Dedifferentiated amniotic fluid mesenchymal stem cell (primary cell): Measurements from ENCODE around the gene PDSS2.
A peak's percentile ranks its signal among the peaks of the same experiment; 100 is the strongest.
"Not testable (repeated sequence)": the region's sequence is repeated elsewhere in the genome, so short reads cannot be mapped to it uniquely, and the experiment has no call there.

ENCODE experiments used
- DNase-seq: peaks from one replicate; pipeline ENCODE4 v3.0.0-alpha.2; 2016; ENCODE audit errors: extremely low spot score

The PDSS2 gene

DNA sequence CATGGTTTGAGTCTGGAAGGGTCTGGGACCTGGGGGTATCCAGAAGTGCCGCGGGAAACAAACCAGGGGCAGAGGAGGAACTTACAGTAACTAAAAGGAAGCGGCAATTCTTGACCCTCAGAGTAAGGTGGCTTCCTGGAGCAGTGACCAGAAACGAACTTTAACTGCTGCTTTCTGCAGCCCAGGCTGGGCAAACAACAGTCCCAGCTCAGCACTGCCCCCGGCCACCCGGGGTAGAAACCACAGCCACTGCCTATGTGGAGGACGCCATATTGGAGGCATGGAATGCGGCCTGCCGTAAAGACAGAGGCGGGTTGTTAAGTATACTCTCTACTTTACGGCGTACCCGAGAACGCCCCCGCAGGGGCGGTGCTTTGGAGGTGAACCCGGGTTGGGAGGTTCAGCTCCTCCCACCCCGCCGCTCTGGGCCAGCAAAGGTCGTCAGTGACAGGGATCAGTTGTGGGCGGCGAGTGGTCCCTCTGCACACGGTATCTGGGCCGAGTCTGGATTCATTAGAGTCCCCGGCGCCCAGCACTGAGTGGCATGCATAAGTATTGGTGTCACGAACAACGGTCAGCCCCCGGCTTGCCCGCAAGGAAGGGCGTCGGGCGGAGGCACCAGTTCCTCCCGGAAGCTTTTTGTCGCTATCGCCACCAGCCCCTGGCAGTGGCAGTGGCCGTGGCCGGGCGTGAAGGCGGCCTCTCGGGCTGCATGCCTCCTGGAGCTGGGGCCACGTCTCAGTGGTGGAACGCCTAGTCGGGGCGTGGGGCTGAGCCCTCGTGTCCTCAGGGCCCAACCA lies at the start of gene PDSS2:
TSS of gene PDSS2 (minus strand) at position 282 of the 800 bp plus-strand sequence. CDS start at position 3, 279 bp downstream.
- peak; percentile 97 for DNase-seq

GRCh38 chr6:107506145-107506544 lies 46.8 kb upstream of the PDSS2 start:
- no peak for DNase-seq

GRCh38 chr6:107504270-107505026 lies 45.1 kb upstream of the PDSS2 start:
- no peak for DNase-seq

GRCh38 chr6:107496892-107497684 lies 37.7 kb upstream of the PDSS2 start:
- no peak for DNase-seq

DNA sequence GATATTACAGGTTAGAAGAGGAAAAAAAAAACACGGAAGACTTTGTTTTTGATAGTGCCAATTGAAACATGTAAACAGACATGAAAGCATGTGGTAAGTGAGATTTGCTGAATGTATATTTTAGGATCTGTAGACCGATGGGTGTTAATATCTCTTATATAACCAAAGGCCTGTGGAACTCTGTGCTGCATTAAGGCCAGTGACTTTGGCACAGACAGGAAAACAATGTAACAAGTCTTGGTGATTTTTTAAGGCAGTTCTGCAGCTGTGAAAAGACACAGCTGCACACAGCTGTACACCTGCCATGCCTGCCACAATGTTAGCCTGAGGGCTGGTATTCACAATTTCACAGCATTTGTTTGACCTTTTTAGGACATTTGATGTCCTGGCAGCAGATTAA lies 36.6 kb upstream of the PDSS2 start:
- DNase-seq = no peak

DNA sequence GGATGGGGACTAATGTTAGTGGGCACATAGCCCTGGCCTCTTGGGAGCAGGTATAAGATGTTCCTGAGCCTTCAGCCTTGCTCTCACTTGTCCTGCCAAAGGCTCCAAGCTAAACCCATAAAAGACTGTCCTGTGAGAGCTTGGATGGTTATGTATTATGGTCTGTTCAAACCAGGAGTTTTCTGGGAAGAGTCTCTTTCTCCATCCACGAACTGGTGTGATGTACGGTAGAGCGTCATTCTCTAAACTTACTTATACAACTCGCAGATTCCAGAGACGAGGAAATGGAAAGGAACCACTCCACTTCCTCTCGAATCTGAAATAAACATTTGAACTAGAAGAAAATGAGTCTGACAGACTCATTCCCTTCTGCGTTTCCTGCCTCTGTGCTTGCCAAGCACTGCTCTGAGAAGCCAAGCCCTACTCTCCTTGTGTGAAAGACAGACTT lies 35.9 kb upstream of the PDSS2 start:
- DNase-seq = no peak

DNA sequence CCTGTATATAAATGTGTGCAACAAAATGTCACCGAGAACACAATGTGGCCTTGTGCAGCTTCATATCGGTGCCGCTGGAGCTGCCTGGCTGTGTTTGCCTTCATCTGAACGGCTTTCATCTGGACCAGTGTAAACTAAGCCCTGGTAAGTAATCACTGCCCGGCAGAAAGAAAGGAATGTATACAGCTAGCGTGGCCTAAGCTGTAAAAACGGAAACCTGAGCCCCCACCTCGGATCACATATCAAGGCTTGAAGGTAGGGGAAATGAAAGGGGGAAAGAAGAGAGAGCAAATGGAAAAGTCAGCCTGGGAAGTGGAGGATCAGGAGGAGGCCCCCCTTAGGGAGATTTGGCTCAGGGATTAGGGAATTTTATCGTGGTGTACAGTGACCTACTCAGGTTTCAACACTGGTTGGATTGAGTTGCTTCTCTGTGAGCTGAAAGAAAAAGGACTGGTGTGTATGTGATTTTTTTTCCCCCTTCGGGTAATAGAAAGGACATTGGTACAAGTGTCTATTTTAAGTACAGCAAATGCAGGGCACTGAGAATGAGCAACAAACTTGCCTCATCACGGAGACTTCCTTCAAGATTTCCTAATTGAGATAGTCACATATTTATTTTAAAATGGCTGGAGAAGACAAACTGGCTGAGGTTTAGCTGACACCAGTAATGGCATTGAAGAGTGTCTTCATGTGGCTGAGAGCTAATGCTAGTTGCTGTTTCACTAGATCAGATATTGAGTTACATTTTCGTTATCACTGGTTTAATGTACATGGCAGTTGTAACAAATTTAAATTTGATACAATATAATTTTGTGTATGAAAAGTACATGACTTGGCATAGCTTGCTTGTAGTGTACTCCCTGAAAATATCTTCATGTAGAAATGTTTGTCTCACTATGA lies 34.0 kb upstream of the PDSS2 start:
- DNase-seq = no peak

- DNase-seq = peak; percentile 65
These were observed 32.6 kb upstream of the PDSS2 start for GRCh38 chr6:107491760-107492660.

GRCh38 chr6:107491138-107491609 lies 31.8 kb upstream of the PDSS2 start:
- no peak for DNase-seq

- DNase-seq = no peak
These were observed 31.3 kb upstream of the PDSS2 start for GRCh38 chr6:107490566-107491137.

DNA sequence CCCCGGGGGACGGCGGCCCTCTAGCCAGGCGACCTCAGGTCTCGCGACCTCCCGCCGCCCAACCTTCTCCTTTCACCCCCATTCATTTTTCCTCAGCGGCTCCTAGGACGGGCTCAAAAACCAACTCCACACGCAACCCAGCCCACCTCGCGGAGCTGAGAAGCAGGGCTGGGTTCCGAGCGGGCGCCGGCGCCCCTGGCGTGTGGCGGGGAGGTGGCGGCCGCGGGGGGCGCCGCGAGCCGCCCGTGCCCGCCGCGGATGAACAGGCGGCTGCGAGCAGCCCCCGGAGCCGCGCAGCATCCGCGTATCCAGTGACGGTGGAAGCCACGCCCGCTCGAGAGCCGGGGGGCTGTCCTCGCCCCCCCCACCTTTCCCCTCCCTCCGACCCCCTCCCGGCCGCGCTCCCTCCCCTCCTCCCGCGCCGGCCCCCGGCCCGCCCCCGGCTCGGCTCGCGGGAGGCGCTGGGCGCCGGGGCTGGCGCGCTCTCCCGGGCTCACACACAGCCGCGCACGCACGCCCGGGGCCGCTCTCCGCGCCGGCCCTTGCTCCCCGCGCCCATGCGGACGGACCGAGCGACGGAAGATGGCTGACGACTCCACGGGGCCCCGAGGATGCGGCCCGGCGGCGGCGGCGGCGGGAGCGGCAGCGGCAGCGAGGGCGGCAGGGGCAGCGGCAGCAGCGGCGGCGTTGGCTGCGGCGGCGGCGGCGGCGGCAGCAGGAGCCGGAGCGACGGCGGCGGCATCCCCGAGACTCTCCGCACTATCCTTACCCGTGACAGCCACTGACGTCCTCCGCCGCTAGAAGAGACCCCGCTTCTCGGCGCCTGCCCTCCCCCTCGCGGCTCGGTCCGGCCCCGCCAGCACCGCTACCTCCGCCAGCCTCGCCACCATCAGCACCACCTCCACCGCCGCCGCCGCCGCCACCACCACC lies 30.5 kb upstream of the PDSS2 start, which contains the start of gene SOBP:
TSS of gene SOBP (plus strand) at position 482 of the 930 bp plus-strand sequence. CDS start 500 bp downstream, outside the sequence.
- DNase-seq = no peak

GRCh38 chr6:107488875-107489635 lies 29.7 kb upstream of the PDSS2 start:
- DNase-seq = no peak

GRCh38 chr6:107488174-107488874 lies 29.0 kb upstream of the PDSS2 start:
- DNase-seq = no peak

- DNase-seq = no peak
These were observed 25.8 kb upstream of the PDSS2 start for GRCh38 chr6:107485157-107485556.

GRCh38 chr6:107479089-107479690 lies 19.8 kb upstream of the PDSS2 start:
- no peak for DNase-seq

DNA sequence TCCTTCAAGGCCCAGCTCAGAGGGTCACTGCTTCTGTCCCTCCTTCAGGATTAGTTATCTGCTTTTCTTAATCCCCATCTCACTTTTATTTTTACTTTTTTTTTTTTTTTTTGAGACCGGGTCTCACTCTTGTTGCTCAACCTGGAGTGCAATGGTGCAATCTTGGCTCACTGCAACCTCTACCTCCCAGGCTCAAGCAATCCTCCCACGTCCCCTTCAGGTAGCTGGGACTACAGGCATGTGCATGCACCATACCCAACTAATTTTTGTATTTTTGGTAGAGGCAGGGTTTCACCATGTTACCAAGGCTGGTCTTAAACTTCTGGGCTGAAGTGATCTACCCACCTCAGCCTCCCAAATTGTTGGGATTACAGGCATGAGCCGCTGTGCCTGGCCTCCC lies 16.5 kb upstream of the PDSS2 start:
- DNase-seq = not testable (repeated sequence)
